Measurements from ENCODE around the gene LY86. TPM values are rescaled to one million over a fixed set of nuclear protein-coding genes. Genes with fewer than 3 reads are reported as not detected.

LY86 gene
- total RNA-seq, 1 experiment from 2014 or later, result not detected

- H2BK5ac ChIP-seq (ENCODE audit: insufficient read length, low read length), result no peak overlapping the region
- H3K4me1 ChIP-seq (ENCODE audit: insufficient read depth, low read length), result no peaks in the 10 kb centered on the region
- no peaks in the 10 kb centered on the region for H3K4me1 Mint-ChIP-seq
- no peak overlapping the region for H2BK20ac ChIP-seq (ENCODE audit: low read depth, low read length, poor library complexity, severe bottlenecking)
- no peak overlapping the region for H4K91ac ChIP-seq (ENCODE audit: insufficient read length, low read depth, low read length)
- no peak overlapping the region for H3K14ac ChIP-seq (ENCODE audit: insufficient read depth, low read length)
- H3K79me2 ChIP-seq (ENCODE audit: insufficient read depth, low read length), result no peaks in the 10 kb centered on the region
- peaks cover 0 to 2% (median 0%) of the 10 kb centered on the region in 3 experiments; a peak in 1 of 7 replicates for H3K36me3 Mint-ChIP-seq (ENCODE audit: insufficient read depth in 1 of 3, low read depth in 3 of 3)
- H4K8ac ChIP-seq (replicated peaks; ENCODE audit: insufficient read length, low read depth, low read length), result no peak overlapping the region
- no peaks in the 10 kb centered on the region for H4K20me1 ChIP-seq (ENCODE audit: control insufficient read depth, insufficient read depth, insufficient read length)
- H3K4me3 Mint-ChIP-seq, result no peak overlapping the region
- TF ChIP-seq CTCF (conservative IDR thresholded peaks at IDR 0.05), result no peak
- no peaks in the 10 kb centered on the region for H3K27me3 ChIP-seq (ENCODE audit: insufficient read depth, low read length)
- H2BK120ac ChIP-seq (ENCODE audit: low read depth, low read length, poor library complexity, severe bottlenecking), result no peak overlapping the region
- no peak overlapping the region for H2AFZ ChIP-seq (ENCODE audit: low read length)
- no peak overlapping the region for H3K4me2 ChIP-seq (ENCODE audit: insufficient read depth, insufficient read length, low read length)
- no peak overlapping the region; a peak in 1 of 7 replicates for H3K27ac Mint-ChIP-seq
- H3K56ac ChIP-seq (ENCODE audit: insufficient read length, low read depth, low read length), result no peak overlapping the region
- DNase-seq, result no peak
- no peak overlapping the region for H2BK15ac ChIP-seq (ENCODE audit: low read depth, low read length)
- H2AK5ac ChIP-seq (ENCODE audit: insufficient read length, low read length), result no peak overlapping the region
- no peaks in the 10 kb centered on the region for H3K23me2 ChIP-seq (ENCODE audit: insufficient read length, low read depth, low read length, poor library complexity, severe bottlenecking)
- no peak overlapping the region for H3K4ac ChIP-seq (ENCODE audit: low read depth, low read length)
- no peak overlapping the region for H2BK12ac ChIP-seq (ENCODE audit: insufficient read length, low read depth, low read length)
- H3K27me3 Mint-ChIP-seq (ENCODE audit: low read depth), result no peaks in the 10 kb centered on the region; the same call in 1 of the 2 replicates
- no peak overlapping the region for H3T11ph ChIP-seq (ENCODE audit: low read length)
- H3K9me3 Mint-ChIP-seq, result peaks cover 17 to 18% of the 10 kb centered on the region in 2 experiments; a peak in 3 of 5 replicates
- H4K5ac ChIP-seq (ENCODE audit: insufficient read length, low read depth, low read length), result no peak overlapping the region
- WGBS (ENCODE audit: extremely low coverage, insufficient read length, low lambda C conversion rate), result no CpG with 5 or more reads among the region's 1 CpG
- no peaks in the 10 kb centered on the region for H3K9me3 ChIP-seq (ENCODE audit: control insufficient read depth, low read depth, low read length)
- H3K18ac ChIP-seq (ENCODE audit: insufficient read length, low read depth, low read length), result no peak overlapping the region
- H3K79me1 ChIP-seq (ENCODE audit: insufficient read depth, low read depth, low read length, poor library complexity, severe bottlenecking), result no peaks in the 10 kb centered on the region
- H3K9ac ChIP-seq (ENCODE audit: extremely low read depth, insufficient read length, low read length), result no peak overlapping the region
- H3K27ac ChIP-seq (ENCODE audit: insufficient read length, low read depth, low read length), result no peak overlapping the region
- no peak overlapping the region for H3K23ac ChIP-seq (ENCODE audit: insufficient read length, low read depth, low read length)
These were observed 9.2 kb upstream of the LY86 start for GRCh38 chr6:6579281-6579680.

Data from H9 (cell line).